CD4-positive, alpha-beta T cell (primary cell): Measurements from ENCODE around the gene KCNJ8. TPM values are rescaled to one million over a fixed set of nuclear protein-coding genes. Genes with fewer than 3 reads are reported as not detected.

Experiments
- ATAC-seq: fragments of 200-7000 bp; cut with Tn5 transposase; one replicate; pipeline ENCODE4 v1.10.0; 2022; ENCODE audit warnings: mild to moderate bottlenecking; ENCODE audit not compliant: poor library complexity
- CTCF ChIA-PET: fragments of 350-600 bp; sonication (Branson Sonifier 250); formaldehyde crosslinking; loops from one replicate; lab custom pipeline; 2021; ENCODE audit warnings: antibody characterized with exemption, inconsistent platforms; lab: Charles Lee
- POLR2A ChIA-PET: fragments of 350-600 bp; sonication (Branson Sonifier 250); formaldehyde crosslinking; loops from one replicate; lab custom pipeline; 2021; ENCODE audit warnings: antibody characterized with exemption, inconsistent platforms; lab: Charles Lee
- DNase-seq, 14 experiments: peaks; one replicate each; pipeline ENCODE4 v3.0.0-alpha.2; 2013 to 2020; ENCODE audit warnings: mixed read lengths in 2 of 14
- H3K27ac ChIP-seq, 2 donors: one replicate each; pipeline versions ENCODE4 v1.5.1 to v1.7.0; 2013; ENCODE audit warnings: low read length in 2 of 2, low read depth in 1 of 2, mild to moderate bottlenecking in 1 of 2
- H3K27me3 ChIP-seq, 2 experiments: 1 replicate in 1 of 2; 2 replicates in 1 of 2; pipeline versions ENCODE4 v1.6.1 to v1.7.0; 2013; ENCODE audit warnings: low read length in 2 of 2, control low read depth in 1 of 2, mild to moderate bottlenecking in 1 of 2, moderate library complexity in 1 of 2; ENCODE audit not compliant: insufficient read depth in 2 of 2, control insufficient read depth in 1 of 2
- H3K36me3 ChIP-seq: one replicate; pipeline ENCODE4 v1.6.1; 2013; ENCODE audit warnings: low read length, control low read depth; ENCODE audit not compliant: insufficient read depth
- H3K4me1 ChIP-seq: one replicate; pipeline ENCODE4 v1.6.1; 2013; ENCODE audit warnings: low read length, control low read depth; ENCODE audit not compliant: insufficient read depth
- H3K4me3 ChIP-seq: one replicate; pipeline ENCODE4 v1.5.1; 2013; ENCODE audit warnings: mild to moderate bottlenecking, low read length, moderate library complexity
- H3K9me3 ChIP-seq, 2 experiments: 1 replicate in 1 of 2; 2 replicates in 1 of 2; pipeline versions ENCODE4 v1.6.1 to v1.7.0; 2013; ENCODE audit warnings: low read length in 2 of 2, mild to moderate bottlenecking in 2 of 2, control low read depth in 1 of 2, moderate library complexity in 1 of 2; ENCODE audit not compliant: control insufficient read depth in 1 of 2, insufficient read depth in 1 of 2
- H3K27ac Mint-ChIP-seq: one replicate; pipeline ENCODE4 v1.8.0; 2020; ENCODE audit warnings: mixed read lengths
- H3K27me3 Mint-ChIP-seq: one replicate; pipeline ENCODE4 v1.8.0; 2021; ENCODE audit warnings: mixed read lengths
- H3K36me3 Mint-ChIP-seq: one replicate; pipeline ENCODE4 v1.8.0; 2021; ENCODE audit warnings: low read depth, mixed read lengths
- H3K4me1 Mint-ChIP-seq: one replicate; pipeline ENCODE4 v1.8.0; 2021; ENCODE audit warnings: low read depth, mixed read lengths
- H3K4me3 Mint-ChIP-seq: one replicate; pipeline ENCODE4 v1.8.0; 2020; ENCODE audit warnings: mild to moderate bottlenecking, mixed read lengths
- H3K9me3 Mint-ChIP-seq: one replicate; pipeline ENCODE4 v1.8.0; 2020; ENCODE audit warnings: mixed read lengths
- intact Hi-C, 2 experiments: fragments of 100-400 bp; cut with DNase I in 1 of 2; cut with micrococcal nuclease in 1 of 2; formaldehyde crosslinking; loops; one replicate each; pipeline versions ENCODE4 v1.15.1 to v1.9.0; 2023 to 2025; cut with DNase I, micrococcal nuclease
- total RNA-seq, 174 experiments: library from RNA in 2 of 174; stranded (reverse) in 2 of 174; gene quantifications; one replicate each; pipeline ENCODE4 v1.2.3 and lab custom pipeline; 2021 to 2026
- TF ChIP-seq, protein P1 (sequence below): fragments of 200-600 bp; IDR thresholded peaks from one replicate; pipeline ENCODE4 v1.8.0; 2022; ENCODE audit warnings: antibody characterized with exemption, mild to moderate bottlenecking

The KCNJ8 gene
- total RNA-seq, 2 experiments from 2014 or later: not detected

DNA sequence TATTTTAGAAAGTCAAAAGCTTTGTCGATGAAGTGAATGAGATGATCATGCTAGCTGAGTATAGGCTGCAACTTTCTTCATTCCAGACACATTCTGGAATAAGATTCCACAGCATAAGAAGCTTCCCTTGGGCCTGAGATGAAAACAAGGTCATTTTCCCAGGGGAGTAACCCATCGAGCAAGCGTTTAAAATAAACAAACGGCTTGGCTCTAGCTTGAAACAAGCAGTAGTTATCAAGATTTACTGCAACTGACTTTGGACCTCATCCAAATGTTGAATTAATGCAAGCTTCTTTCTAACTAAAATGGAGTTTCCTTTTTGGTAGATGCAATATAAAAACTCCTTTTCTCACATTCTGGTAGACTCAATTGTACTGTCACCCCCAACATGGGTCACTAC, 23.0 kb downstream of the KCNJ8 start:
- Histone ChIP-seq H3K36me3 (no peaks in the 10 kb centered on the region), H3K4me3 (no peak overlapping the region), H3K27ac (no peak overlapping the region), H3K4me1 (no peaks in the 10 kb centered on the region), H3K27me3 (peaks cover 0 to 4% of the 10 kb centered on the region in 2 experiments), H3K9me3 (no peaks in the 10 kb centered on the region)
- no peaks in the 10 kb centered on the region for H3K36me3 Mint-ChIP-seq
- TF ChIP-seq, protein P1, sequence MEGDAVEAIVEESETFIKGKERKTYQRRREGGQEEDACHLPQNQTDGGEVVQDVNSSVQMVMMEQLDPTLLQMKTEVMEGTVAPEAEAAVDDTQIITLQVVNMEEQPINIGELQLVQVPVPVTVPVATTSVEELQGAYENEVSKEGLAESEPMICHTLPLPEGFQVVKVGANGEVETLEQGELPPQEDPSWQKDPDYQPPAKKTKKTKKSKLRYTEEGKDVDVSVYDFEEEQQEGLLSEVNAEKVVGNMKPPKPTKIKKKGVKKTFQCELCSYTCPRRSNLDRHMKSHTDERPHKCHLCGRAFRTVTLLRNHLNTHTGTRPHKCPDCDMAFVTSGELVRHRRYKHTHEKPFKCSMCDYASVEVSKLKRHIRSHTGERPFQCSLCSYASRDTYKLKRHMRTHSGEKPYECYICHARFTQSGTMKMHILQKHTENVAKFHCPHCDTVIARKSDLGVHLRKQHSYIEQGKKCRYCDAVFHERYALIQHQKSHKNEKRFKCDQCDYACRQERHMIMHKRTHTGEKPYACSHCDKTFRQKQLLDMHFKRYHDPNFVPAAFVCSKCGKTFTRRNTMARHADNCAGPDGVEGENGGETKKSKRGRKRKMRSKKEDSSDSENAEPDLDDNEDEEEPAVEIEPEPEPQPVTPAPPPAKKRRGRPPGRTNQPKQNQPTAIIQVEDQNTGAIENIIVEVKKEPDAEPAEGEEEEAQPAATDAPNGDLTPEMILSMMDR: no peak
- POLR2A ChIA-PET: no interaction called here
- H3K4me1 Mint-ChIP-seq: no peaks in the 10 kb centered on the region
- peaks cover 4% of the 10 kb centered on the region for H3K9me3 Mint-ChIP-seq
- peaks cover 31% of the 10 kb centered on the region for H3K27me3 Mint-ChIP-seq
- H3K27ac Mint-ChIP-seq: no peak overlapping the region
- no peak for DNase-seq
- H3K4me3 Mint-ChIP-seq: no peak overlapping the region
- no peak for ATAC-seq
- intact Hi-C loops: no loop called here
- CTCF ChIA-PET: no interaction called here

- ATAC-seq (no peak), DNase-seq (no peak)
- intact Hi-C loops: no loop called here
- Histone ChIP-seq H3K4me1 (no peaks in the 10 kb centered on the region), H3K4me3 (no peak overlapping the region), H3K9me3 (no peaks in the 10 kb centered on the region), H3K27me3 (peaks cover 0 to 2% of the 10 kb centered on the region in 2 experiments), H3K36me3 (no peaks in the 10 kb centered on the region), H3K27ac (no peak overlapping the region)
- Mint-ChIP-seq H3K27ac (no peak overlapping the region), H3K36me3 (no peaks in the 10 kb centered on the region), H3K4me3 (no peak overlapping the region), H3K27me3 (peaks cover 51% of the 10 kb centered on the region), H3K9me3 (peaks cover 6% of the 10 kb centered on the region), H3K4me1 (no peaks in the 10 kb centered on the region)
- ChIA-PET CTCF (no interaction called here), POLR2A (no interaction called here)
- TF ChIP-seq, protein P1: no peak
Measured at GRCh38 chr12:21745258-21745657, 29.2 kb downstream of the KCNJ8 start.

DNA sequence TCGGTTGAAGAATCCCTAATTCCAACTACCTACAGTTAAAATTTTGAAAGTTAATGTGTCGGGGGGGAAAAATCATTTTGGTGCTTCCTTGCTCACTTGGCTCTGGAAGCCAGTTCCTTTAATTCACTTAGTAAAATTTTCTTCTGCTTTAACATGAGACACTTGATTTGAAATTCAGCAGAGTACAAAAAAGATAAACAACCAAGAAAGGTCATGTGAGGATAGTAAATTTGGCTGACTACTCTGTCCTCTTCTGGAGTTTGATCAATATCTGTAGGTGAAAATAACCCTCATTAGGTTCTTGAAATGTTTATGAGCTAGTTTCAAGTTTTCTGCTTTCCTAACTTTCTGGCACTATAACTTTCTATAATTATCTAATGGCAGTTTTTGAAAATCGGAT, 43.4 kb downstream of the KCNJ8 start:
- Histone ChIP-seq H3K9me3 (no peaks in the 10 kb centered on the region), H3K36me3 (no peaks in the 10 kb centered on the region), H3K27ac (no peak overlapping the region), H3K4me3 (no peak overlapping the region), H3K4me1 (no peaks in the 10 kb centered on the region), H3K27me3 (no peaks in the 10 kb centered on the region)
- ATAC-seq: no peak
- peaks cover 4% of the 10 kb centered on the region for H3K9me3 Mint-ChIP-seq
- no peaks in the 10 kb centered on the region for H3K36me3 Mint-ChIP-seq
- TF ChIP-seq, protein P1: no peak
- ChIA-PET POLR2A (no interaction called here), CTCF (no interaction called here)
- peaks cover 52% of the 10 kb centered on the region for H3K27me3 Mint-ChIP-seq
- DNase-seq: no peak
- H3K4me3 Mint-ChIP-seq: no peak overlapping the region
- intact Hi-C loops: no loop called here
- H3K27ac Mint-ChIP-seq: no peak overlapping the region
- no peaks in the 10 kb centered on the region for H3K4me1 Mint-ChIP-seq
